MM.1S (cell line): ENCODE measurements around the gene ULK2.

Experiments
- CTCF ChIP-seq: fragments of 300-600 bp; sonication (generic); IDR thresholded peaks from 2 replicates; pipeline ENCODE4 v1.5.1; 2016; ENCODE audit warnings: antibody characterized with exemption, low read length, mixed read lengths
- EZH2 ChIP-seq: fragments of 300-600 bp; sonication (generic); optimal IDR thresholded peaks from 2 replicates; pipeline ENCODE3; 2017; ENCODE audit warnings: low read depth, mild to moderate bottlenecking, antibody characterized with exemption, low read length, mixed read lengths
- EZH2phosphoT487 ChIP-seq: fragments of 300-600 bp; sonication (generic); IDR thresholded peaks from 2 replicates; pipeline ENCODE4 v1.6.1; 2018; ENCODE audit warnings: antibody characterized with exemption, low read length

GRCh38 chr17:19755821-19756510, 111.8 kb downstream of the ULK2 start:
- no peak for TF ChIP-seq CTCF
- no peak for TF ChIP-seq EZH2phosphoT487
- TF ChIP-seq EZH2 = no peak
